ENCODE data around the gene LRP3.

LRP3 gene, protein sequence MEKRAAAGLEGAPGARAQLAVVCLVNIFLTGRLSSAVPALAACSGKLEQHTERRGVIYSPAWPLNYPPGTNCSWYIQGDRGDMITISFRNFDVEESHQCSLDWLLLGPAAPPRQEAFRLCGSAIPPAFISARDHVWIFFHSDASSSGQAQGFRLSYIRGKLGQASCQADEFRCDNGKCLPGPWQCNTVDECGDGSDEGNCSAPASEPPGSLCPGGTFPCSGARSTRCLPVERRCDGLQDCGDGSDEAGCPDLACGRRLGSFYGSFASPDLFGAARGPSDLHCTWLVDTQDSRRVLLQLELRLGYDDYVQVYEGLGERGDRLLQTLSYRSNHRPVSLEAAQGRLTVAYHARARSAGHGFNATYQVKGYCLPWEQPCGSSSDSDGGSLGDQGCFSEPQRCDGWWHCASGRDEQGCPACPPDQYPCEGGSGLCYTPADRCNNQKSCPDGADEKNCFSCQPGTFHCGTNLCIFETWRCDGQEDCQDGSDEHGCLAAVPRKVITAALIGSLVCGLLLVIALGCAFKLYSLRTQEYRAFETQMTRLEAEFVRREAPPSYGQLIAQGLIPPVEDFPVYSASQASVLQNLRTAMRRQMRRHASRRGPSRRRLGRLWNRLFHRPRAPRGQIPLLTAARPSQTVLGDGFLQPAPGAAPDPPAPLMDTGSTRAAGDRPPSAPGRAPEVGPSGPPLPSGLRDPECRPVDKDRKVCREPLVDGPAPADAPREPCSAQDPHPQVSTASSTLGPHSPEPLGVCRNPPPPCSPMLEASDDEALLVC

DNA sequence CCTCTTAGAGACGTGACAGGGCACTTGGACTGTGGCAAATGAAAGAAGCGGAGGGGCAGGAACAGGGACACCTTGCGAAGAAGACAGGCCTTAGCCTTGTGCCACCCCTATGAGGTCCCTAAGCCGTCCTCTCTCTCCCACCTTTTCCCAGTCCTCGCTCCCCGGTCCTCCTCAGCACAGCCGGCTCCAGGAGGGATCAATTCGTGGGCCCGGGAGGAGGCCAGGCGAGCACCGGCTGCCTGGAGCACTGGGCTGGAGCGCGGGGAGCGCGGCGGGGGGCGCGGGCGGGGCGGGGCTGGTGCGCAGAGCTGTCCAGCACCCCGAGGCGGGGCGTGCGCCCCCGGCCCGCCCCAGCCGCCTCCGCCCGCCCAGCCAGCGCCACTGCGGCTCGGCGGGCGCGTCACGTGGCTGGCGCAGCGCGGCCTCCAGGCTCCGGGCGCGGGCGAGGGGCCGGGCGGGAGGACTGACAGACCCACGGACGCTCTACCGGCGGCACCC is at the start of gene LRP3:
TSS of gene LRP3 (plus strand) at position 466 of the 498 bp plus-strand sequence. CDS start 456 bp downstream, outside the sequence.
- Histone ChIP-seq H3K9me3 (ENCODE audit: control insufficient read depth, insufficient read depth, low read length) (no peaks in the 10 kb centered on the region), H3K4me3 (ENCODE audit: low read length) (no peak within 1 kb of the TSS), H4K20me1 (ENCODE audit: control insufficient read depth, insufficient read depth, low read depth, low read length) (no peaks in the 10 kb centered on the region), H3K27ac (ENCODE audit: low read depth, low read length) (no peak within 1 kb of the TSS), H3K27me3 (ENCODE audit: control insufficient read depth, low read length) (no peaks in the 10 kb centered on the region), H3F3A (ENCODE audit: control insufficient read depth, insufficient read depth) (no peaks in the 10 kb centered on the region), H3K4me1 (ENCODE audit: control insufficient read depth, low read length) (no peaks in the 10 kb centered on the region), H3K36me3 (ENCODE audit: control insufficient read depth, low read length) (no peaks in the 10 kb centered on the region), H3K4me2 (ENCODE audit: low read length) (no peak within 1 kb of the TSS), H3K79me2 (ENCODE audit: control insufficient read depth, low read length) (no peaks in the 10 kb centered on the region), H3K9me2 (replicated peaks; ENCODE audit: control insufficient read depth, low read length) (no peaks in the 10 kb centered on the region)
- TF ChIP-seq, protein P1, sequence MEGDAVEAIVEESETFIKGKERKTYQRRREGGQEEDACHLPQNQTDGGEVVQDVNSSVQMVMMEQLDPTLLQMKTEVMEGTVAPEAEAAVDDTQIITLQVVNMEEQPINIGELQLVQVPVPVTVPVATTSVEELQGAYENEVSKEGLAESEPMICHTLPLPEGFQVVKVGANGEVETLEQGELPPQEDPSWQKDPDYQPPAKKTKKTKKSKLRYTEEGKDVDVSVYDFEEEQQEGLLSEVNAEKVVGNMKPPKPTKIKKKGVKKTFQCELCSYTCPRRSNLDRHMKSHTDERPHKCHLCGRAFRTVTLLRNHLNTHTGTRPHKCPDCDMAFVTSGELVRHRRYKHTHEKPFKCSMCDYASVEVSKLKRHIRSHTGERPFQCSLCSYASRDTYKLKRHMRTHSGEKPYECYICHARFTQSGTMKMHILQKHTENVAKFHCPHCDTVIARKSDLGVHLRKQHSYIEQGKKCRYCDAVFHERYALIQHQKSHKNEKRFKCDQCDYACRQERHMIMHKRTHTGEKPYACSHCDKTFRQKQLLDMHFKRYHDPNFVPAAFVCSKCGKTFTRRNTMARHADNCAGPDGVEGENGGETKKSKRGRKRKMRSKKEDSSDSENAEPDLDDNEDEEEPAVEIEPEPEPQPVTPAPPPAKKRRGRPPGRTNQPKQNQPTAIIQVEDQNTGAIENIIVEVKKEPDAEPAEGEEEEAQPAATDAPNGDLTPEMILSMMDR (IDR thresholded peaks at IDR 0.05; ENCODE audit: low read depth, low read length, poor library complexity, severe bottlenecking) = no peak
- no peak for TF ChIP-seq EZH2phosphoT487 (IDR thresholded peaks at IDR 0.05; ENCODE audit: borderline replicate concordance, low read length)

DNA sequence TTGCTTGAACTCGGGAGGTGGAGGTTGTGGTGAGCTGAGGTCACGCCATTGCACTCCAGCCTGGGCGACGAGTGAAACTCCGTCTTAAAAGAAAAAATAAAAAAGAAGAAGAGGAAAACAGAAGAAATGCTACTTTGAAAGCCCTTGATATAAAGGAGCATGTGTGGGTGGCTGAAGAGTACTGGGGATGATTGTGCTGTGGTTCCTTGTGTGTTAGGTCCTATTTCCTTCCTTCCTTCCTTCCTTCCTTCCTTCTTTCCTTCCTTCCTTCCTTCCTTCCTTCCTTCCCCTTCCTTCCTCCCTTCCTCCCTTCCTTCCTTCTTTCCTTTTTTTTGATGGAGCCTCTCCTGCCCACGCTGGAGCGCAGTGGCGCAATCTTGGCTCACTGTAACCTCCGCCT is 47.9 kb upstream of the LRP3 start:
- H3K9me2 ChIP-seq (replicated peaks; ENCODE audit: control insufficient read depth, low read length) = no peaks in the 10 kb centered on the region
- TF ChIP-seq, protein P1 (IDR thresholded peaks at IDR 0.05; ENCODE audit: low read depth, low read length, poor library complexity, severe bottlenecking) = no peak
- no peak for TF ChIP-seq EZH2phosphoT487 (IDR thresholded peaks at IDR 0.05; ENCODE audit: borderline replicate concordance, low read length)
- no peak overlapping the region for H3K27ac ChIP-seq (ENCODE audit: low read depth, low read length)
- H3K4me2 ChIP-seq (ENCODE audit: low read length) = no peak overlapping the region
- no peaks in the 10 kb centered on the region for H4K20me1 ChIP-seq (ENCODE audit: control insufficient read depth, insufficient read depth, low read depth, low read length)
- H3K27me3 ChIP-seq (ENCODE audit: control insufficient read depth, low read length) = no peaks in the 10 kb centered on the region
- no peaks in the 10 kb centered on the region for H3F3A ChIP-seq (ENCODE audit: control insufficient read depth, insufficient read depth)
- no peaks in the 10 kb centered on the region for H3K36me3 ChIP-seq (ENCODE audit: control insufficient read depth, low read length)
- no peaks in the 10 kb centered on the region for H3K9me3 ChIP-seq (ENCODE audit: control insufficient read depth, insufficient read depth, low read length)
- H3K4me3 ChIP-seq (ENCODE audit: low read length) = no peak overlapping the region
- H3K4me1 ChIP-seq (ENCODE audit: control insufficient read depth, low read length) = no peaks in the 10 kb centered on the region
- no peaks in the 10 kb centered on the region for H3K79me2 ChIP-seq (ENCODE audit: control insufficient read depth, low read length)

DNA sequence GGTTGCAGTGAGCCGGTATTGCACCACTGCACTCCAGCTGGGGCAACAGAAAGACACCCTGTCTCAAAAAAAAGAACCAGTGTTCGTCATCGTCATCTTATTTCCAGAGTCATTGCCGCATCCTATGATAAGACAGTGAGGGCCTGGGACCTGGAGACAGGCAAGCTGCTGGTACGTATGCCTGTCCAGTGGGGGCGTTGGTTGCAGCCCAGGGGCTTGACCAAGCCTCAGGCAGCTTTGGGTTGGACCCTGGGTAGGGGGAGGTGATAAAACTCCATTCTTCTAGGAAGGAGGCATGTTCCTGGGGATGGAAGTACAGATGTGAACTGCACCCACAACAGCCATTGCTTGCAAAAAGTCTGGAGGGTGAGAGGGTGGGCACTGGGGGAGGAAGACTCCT is 46.6 kb upstream of the LRP3 start:
- Histone ChIP-seq H3K4me3 (ENCODE audit: low read length) (no peak overlapping the region), H3K79me2 (ENCODE audit: control insufficient read depth, low read length) (no peaks in the 10 kb centered on the region), H3K36me3 (ENCODE audit: control insufficient read depth, low read length) (no peaks in the 10 kb centered on the region), H3K4me1 (ENCODE audit: control insufficient read depth, low read length) (no peaks in the 10 kb centered on the region), H3K27ac (ENCODE audit: low read depth, low read length) (no peak overlapping the region), H3K27me3 (ENCODE audit: control insufficient read depth, low read length) (no peaks in the 10 kb centered on the region), H4K20me1 (ENCODE audit: control insufficient read depth, insufficient read depth, low read depth, low read length) (no peaks in the 10 kb centered on the region), H3K4me2 (ENCODE audit: low read length) (no peak overlapping the region), H3K9me3 (ENCODE audit: control insufficient read depth, insufficient read depth, low read length) (no peaks in the 10 kb centered on the region), H3F3A (ENCODE audit: control insufficient read depth, insufficient read depth) (no peaks in the 10 kb centered on the region), H3K9me2 (replicated peaks; ENCODE audit: control insufficient read depth, low read length) (no peaks in the 10 kb centered on the region)
- TF ChIP-seq, protein P1 (IDR thresholded peaks at IDR 0.05; ENCODE audit: low read depth, low read length, poor library complexity, severe bottlenecking) = no peak
- no peak for TF ChIP-seq EZH2phosphoT487 (IDR thresholded peaks at IDR 0.05; ENCODE audit: borderline replicate concordance, low read length)

Data from DOHH2 (cell line).